SHP77 (cell line): ENCODE data around the gene TMC3.
"Not testable (repeated sequence)": the region's sequence is repeated elsewhere in the genome, so short reads cannot be mapped to it uniquely, and the experiment has no call there.

Source experiments
- DNase-seq, 2 experiments: peaks; one replicate each; lab custom pipeline; 2025; lab: John Stamatoyannopoulos, UW

The TMC3 gene

DNA sequence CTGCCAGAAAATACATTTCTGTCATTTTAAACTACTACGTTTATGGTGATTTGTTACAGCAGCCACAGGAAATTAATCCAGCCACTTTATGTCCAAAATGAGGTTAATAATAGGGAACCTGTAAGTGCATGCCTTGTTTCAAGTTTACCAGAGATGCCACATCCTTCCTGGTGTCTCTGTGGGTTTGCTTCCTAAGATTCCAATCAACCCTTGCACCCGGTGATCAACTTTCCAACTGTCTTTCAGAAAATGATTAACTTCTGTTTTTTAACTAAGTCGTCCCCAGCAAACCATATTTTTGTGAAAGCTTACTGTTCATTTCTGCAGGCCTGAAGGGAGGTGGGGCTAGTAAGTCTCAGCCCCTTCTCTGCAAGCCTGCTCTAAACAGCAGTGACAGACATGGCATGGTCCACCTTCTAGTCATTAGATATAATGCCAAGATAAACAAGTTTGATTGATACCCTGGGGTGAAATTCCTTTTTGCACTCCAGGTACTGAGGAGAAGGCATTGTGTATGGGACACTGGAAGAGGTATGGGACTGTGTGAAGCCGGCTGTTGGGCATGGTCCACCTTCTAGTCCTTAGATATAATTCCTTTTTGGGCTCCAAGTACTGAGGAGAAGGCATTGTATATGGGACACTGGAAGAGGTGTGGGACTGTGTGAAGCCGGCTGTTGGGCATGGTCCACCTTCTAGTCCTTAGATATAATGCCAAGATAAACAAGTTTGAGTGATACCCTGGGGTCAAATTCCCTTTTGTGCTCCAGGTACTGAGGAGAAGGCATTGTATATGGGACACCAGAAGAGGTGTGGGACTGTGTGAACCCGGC is 11.1 kb upstream of the TMC3 start:
- DNase-seq, result no peak

DNA sequence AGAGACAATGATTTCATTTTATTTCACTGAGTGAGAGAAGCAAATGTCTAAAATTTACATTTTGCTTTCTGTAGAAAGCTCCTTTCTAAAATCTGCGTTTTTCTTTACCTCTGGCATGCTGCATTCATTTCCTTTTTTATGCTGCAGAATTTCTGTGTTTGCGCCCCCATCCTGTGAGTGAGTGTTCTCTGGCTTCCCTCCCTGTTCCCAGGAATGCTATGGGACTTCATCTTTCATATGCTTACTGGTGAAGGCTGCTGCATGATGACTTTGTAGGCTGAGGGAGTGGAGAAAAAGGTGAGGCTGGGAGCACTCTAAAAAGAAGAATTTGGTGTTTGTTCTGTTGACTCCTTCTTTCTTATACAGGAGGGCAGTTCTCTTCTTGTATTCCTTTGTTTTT is 7.7 kb upstream of the TMC3 start:
- no peak for DNase-seq

DNA sequence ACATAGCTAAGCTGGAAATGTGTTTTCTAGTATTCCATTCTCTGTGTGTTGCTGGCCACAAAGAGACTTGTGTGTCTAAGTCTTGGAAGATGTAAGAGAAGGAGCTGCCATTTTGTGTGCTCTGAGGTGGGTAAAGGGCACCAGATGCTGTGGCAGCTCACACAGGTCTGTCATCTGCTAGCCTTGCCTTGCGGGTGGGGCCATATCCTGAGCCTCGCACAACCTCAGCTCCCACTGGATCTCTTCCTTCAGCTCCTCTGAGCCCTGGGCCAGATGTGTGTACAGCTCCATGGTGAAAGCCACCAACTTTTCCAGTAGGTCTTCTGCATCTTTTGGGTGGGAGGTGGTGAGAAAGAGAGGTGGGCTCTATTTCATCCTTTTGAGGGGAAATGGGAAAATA is 6.7 kb upstream of the TMC3 start:
- no peak for DNase-seq

DNA sequence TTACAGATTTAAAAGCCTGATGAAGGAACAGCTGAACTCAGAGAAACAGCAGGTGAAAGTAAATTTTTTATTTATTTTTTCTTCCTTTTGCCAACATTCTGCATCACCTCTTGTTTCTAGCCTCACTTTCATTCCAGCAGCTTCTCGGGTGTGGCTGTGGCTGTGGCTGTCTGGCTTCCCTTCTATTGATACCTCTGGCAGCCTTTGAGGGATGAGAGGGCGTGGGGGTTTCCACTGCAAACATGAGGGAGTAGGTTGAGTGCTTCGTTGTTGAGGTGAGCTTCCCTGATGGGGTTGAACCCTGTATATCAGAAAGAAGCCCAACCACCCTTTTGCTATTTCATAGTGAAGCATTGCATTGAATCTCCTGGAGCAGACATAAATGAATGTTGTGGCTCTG is 6.2 kb upstream of the TMC3 start:
- DNase-seq, result no peak

DNA sequence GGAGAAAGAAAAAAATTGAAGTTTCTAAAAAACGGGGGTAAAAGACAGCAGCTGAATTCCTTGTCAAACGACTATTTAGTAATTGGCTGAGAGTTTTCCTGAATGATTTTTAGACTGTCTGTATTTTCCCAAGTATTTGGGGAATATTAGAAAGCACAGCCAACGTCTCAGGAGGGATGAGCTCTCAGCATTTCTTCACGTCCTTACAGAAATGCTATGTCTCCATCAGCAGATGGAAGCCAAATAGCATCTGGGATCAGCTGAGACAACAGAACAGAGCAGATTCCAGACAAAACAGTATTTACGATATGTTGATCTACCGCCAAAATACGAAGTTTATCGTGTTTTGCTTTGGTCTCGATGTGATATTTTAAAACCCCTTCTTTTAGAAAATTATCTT is 5.3 kb upstream of the TMC3 start:
- no peak for DNase-seq

DNA sequence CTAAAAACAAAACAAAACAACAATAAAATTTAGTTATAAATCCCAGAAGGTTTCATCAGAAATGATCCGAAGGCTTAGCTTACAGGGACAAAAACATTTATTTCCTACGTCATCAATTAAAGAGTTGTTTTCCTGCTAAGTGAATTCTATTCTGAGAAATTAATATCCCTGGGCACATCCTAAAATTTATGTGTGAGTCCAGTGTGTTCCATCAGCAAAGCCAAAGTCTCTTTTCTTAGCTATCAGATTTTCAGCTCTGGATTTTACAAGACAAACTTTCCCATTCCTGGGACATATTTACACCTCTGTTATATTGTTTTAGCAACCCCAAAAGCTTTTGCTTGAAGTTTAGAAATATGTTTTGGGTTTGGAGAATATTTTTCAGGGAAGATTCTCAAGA is 4.4 kb upstream of the TMC3 start:
- DNase-seq, result no peak

DNA sequence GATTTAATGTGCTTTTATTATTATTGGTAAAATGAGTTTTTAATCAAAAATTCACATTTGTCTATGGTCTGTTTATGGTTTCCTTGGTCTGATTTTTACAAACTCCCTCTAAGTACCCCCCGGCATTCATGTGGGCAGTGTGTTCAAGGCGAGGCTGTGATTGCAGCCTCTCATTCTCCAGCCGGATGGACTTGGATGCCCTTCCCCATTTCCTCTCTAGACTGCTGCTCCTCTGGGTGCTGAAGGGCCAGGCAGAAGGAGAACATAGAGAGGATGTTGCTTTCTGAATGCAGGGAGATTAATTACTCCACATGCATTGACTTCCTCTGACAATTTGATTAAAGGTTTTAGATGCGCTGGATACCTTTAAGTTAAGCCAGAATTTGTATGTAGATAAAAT is 3.9 kb upstream of the TMC3 start:
- no peak for DNase-seq

DNA sequence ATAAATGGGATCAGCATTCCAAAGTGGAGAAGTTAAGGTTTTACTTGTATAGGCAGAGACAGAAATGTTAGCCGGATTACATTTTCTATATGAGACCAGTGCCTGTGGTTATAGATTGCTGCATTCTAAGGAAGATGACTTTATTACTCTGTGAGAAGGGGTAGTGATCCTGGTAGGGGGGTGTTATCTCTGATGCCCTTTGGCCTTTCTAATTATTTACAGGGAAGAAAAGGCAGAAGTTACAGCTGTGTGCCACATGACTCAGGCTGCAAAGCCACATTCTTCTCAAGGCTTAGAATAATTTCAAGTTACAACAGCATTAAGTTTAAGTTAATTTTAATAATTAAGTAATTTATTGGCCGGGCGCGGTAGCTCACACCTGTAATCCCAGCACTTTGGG is 2.2 kb upstream of the TMC3 start:
- DNase-seq, result no peak

DNA sequence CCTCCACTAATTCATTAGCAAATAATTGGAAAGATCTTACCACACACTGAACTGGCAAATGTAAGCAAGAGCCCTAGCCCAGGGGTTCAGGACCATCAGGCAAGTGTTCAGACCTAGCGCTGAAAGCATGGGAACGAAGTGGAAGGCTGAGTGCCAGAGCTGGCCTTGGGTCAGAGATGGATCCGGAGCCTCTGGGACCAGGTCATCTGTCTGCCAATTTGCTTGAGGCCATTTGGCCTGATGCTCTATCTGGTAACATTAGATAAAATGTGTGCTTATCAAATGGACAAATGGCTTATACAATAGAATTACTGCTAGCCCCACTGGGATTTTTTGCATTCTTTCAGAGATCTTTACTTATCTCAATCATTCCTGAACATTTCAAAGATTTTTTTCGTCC is 1.4 kb upstream of the TMC3 start:
- DNase-seq, result no peak

DNA sequence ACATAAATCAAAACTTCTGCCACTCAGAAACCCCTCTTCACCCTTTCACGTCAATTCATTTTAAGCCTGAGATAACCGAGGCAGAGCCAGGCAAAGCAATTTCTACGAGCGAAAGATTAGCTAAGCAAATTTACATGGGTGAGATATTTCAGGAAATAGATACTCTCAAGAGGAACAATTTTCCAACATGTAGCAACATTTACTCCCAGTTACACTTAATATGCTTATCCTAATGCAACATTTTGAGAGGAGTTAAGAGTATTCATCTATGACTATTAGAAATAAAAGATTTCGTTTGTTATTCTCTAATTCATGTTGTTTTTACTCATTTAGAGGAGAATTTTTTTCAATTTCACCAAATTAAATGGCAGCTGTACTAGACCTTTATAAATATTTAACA is 837 bp downstream of the TMC3 start:
- DNase-seq, result no peak

DNA sequence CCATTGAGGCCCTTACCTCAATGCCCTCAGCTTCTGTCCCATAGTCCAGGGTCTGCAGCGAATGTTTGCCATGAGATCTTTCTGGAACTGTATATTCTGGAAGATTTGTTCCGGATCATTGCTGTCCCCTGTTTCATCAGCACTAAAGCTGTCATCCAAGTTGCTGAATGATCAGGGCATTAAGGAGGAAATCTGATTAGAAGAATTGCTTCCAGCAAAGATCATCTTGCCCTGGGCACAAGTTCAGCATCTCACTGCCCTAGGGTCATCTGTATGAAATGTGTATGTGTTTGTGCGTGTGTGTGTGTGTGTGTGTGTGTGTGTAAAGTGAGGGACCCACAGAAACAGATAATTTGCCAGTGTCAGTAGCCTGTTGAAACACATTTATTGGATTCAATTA is 1.4 kb downstream of the TMC3 start:
- DNase-seq, result no peak

DNA sequence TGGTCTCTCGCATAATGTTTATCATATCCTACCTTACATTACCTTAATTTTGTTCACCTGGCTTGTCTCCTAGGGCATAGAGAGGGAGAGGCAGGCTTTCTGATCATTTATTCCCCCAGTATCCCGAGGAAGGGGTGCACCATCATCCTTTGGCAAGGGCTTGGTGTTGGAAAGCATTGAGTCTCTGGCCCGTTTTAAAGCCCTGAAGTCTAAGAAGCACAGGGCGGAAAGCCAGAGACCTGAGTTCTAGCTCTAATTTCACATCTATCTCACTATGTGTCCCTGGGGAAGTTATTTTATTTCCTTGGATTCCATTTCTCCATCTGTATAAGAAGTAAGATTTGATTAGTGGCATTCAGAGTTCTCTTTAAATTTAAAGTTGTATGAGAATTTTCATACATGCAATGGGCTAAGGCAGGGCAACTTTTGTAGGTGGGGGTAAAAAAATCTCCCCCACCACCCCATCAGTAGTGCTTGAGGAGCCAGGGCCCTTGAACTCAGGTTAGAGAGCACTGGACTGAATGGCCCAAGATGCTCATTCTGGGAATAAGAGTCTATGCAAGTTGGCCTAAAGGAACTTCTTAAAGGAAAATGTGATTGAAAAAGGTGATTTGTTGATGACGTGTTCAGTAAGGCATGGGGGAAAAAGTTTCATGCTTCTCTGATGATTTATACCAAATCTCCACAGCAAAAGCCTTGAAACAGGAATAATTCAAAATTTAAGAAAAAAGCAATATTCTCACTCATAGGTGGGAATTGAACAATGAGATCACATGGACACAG is 10.1 kb downstream of the TMC3 start:
- no peak for DNase-seq

DNA sequence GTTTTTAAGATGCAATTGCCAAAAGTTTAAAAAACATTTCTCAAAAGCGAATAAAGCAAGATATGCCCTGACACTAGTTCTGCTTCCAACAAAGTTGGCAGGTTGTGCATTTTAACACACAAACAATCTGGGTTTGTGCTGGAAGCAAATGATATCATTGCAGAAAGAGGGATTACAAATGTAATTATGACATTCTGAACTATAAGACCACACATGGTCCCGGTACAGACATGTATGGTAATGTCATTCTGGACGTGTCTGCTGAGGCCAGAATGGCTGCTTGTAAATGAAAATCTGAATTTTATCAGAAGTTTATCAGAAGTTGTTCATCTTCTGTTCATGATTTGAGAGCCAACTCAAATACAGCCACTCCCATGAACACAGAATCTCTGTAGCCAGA is 10.7 kb downstream of the TMC3 start:
- DNase-seq, result no peak

DNA sequence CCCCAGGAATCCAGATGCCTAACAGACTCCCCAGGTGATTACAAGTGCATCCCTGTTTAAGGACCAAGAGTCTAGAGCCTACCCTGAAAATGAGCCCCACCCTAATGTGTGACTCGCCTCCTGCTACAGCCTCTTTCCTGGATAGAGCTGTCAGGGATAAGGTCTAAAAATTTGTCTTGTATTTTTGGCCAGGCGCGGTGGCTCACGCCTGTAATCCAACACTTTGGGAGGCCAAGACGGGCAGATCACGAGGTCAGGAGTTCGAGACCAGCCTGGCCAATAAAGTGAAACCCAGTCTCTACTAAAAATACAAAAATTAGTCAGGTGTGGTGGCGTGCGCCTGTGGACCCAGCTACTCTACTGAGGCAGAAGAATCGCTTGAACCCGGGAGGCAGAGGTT is 11.2 kb downstream of the TMC3 start:
- no peak for DNase-seq

DNA sequence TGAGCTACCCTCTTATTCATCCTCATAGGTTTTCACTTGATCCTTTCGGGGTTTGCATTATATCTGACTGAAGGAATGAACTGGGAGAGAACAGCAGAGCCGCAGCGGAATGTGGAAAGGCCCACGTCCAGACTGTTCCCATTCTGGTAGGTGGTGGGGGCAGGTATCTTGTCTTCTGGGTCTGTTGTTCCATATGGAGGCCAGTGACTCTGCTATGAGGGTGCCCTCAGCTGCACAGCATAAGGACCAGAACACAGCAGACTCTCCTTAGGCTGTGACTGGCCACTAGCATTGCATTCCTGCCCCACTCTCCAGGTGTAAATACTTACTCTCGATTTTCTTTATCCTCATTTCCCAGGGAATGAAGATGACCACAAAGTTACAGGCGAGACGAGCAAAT is 12.1 kb downstream of the TMC3 start:
- no peak for DNase-seq

DNA sequence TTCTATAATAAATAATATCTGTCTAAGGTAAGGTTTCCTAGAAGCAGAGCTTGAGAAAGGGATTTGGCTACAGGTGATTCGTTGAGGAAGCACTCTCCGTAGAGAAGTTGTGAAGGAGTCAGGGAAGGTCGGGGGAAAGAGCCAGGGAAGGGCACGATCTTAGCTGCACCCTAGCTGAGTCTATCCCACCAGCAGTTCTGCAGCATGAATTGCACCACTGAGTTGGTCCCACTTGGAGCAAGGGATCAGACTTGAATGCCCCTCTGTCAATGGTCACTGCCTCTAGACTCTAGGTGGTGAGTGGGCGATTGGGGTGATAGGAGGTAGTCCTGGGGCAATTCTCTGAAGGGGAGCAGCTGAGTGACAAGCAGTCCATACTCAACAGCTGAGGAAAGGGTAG is 13.5 kb downstream of the TMC3 start:
- DNase-seq, result no peak

DNA sequence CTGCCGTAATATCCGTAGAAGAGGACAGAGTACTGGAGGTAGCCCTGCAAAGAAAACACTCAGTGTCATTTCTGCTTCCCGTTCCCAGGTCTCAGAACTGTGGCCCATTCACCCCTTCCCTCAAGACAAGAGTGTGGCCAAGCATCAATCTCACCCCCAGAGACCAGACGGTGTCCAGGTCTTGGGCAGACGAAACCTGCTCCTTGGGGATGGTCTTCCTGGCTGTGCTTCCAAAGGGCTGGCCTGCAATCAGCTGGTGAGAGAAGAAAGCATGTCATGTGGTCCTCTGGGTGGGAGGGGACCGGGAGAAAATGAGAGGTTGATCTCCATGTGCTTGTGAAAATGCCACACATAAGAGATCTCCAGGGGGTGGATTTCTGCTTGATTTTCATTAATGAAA is 15.8 kb downstream of the TMC3 start:
- DNase-seq, result no peak

DNA sequence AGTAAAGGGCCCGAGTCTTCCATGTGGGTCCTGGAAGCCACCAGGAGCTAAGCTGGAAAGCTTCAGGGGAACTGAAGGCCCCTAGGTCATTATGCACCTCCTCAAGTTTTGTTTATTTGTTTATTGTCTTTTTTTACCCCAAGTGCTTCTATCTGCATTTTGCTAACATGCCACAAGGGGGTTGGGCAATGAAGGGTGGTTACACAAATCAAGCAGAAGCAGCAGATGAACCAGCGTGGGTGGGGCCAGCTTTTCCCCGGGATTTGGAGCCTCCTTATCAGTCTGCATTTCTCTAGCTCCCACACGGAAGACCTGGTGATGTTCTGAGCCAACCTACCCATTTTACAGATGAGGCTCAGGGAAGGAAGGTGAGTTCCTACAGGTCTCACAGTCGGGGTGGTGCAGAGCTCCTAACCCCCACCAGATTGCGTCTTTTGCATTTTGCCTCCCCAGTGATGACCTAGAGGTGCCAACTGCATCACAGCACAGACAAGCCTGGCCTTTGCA is 16.8 kb downstream of the TMC3 start:
- DNase-seq, result no peak

DNA sequence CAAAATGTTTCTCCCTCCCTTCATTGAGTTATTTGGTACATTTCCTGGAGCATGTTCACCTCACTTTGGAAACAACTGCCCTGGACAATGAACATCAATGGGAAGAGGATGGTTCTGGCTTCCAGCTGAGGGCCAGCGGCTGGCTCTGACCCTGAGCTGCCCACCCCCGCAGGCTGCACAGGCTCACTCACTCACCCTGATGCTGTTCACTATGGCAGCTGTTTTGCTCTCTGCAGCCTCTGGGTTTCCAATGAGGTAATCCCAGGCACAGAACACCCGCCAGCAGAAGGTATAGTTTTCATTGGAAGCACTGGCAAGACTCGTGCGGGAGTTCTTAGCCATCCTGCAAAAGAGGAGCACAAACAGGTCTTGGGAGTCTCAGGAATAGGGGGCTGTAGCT is 17.8 kb downstream of the TMC3 start:
- no peak for DNase-seq

DNA sequence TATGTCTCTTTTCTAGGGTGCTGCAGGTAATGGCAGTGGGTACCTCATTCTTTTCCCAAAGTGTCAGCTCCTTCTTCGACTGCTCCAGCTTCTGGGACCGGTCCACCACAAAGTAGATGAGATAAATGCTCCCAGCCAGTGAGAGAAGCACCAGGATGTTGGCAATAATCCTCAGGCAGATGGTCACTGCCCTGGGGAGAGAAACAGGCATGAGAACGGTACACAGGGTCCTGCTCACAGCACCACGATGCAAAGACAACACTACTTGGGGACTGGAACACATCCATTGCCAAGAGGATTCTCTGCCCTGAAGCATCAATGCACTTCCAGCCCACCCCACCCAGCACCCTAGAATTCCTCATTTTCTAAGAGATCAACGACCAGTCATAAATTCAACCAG is 22.4 kb downstream of the TMC3 start:
- DNase-seq, result no peak

DNA sequence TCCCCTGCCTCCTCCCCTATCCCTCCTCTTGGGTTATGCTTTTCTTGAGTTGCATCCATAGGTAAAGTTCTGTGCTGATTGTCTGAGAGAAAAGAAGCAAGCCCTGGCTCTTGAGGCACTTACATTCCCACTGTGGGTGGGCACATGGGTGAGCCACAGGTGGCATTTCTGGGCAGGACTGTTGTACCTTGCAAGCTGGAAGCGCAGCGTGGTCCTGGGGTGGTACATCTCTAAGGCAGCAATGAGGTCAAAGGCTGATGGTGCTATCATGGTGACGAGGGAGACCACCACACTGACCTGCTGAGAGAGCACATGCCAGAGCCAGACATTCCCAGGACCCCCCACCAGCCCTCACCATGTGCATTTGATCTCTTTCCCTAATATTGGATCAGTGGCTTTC is 24.7 kb downstream of the TMC3 start:
- no peak for DNase-seq

DNA sequence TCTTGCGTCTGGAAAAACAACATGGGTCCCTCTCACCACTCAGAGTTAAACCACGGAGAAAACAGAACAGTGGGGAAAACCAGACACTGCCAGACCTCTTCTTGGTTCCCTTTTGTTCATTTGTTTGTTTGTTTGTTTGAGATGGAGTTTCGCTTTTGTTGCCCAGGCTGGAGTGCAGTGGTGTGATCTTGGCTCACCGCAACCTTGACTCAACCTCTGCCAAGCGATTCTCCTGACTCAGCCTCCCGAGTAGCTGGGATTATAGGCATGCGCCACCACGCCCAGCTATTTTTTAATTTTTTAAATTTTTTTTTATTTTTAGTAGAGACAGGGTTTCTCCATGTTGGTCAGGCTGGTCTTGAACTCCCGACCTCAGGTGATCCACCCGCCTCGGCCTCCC is 25.3 kb downstream of the TMC3 start:
- not testable (repeated sequence) for DNase-seq

DNA sequence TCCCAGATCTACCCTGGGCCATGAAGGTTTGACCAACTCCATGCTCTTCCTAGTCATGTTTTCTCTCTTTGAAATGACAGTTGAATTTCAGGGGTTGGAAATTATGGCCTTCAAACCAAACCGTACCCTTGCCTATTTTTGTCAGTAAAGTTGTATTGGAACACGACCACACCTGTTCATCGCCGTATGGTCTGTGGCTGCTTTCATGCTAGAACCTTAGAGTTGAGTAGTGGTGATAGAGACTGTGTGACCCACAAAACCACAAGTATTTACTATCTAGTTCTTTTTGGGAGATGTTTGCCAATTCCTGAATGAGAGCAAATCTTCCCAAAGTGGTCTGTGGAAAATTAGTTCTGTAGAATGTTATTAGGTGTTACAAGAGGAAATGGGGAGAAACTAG is 26.1 kb downstream of the TMC3 start:
- no peak for DNase-seq

DNA sequence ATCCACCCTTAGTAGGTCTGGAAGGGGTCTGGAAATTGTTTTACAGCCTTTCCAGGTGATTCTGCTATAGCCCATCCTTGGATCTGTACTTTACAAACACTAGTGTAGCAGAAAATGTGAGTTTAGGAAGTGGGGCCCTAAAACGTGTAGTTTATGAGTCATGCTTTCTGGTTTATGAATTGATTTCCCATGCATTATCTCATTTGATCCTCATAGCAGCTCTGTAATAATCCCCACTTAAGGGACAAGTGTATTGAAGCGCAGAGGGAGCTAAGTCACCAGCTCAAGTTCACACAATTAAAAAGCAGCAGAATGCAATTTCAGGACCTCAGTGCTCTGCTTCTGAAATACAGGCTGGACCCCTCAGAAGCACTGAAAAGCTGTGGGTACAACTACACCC is 27.4 kb downstream of the TMC3 start:
- DNase-seq, result no peak
